ENCODE results near the gene LYZL4. TPM values are rescaled to one million over a fixed set of nuclear protein-coding genes. Genes with fewer than 3 reads are reported as not detected.

Gene LYZL4
- total and polyA plus RNA-seq, 4 donors: not detected

GRCh38 chr3:42353631-42354030 is 56.8 kb downstream of the LYZL4 start:
- TF ChIP-seq YY1 (IDR thresholded peaks at IDR 0.05) (no peak), RXRA (IDR thresholded peaks at IDR 0.05) (no peak), SP1 (IDR thresholded peaks at IDR 0.05) (no peak), FOXA1 (IDR thresholded peaks at IDR 0.05) (no peak), RAD21 (IDR thresholded peaks at IDR 0.05) (no peak), ZBTB33 (IDR thresholded peaks at IDR 0.05) (no peak), NR2F2 (IDR thresholded peaks at IDR 0.05) (no peak), GABPA (IDR thresholded peaks at IDR 0.05 in 1 of 2, conservative IDR thresholded peaks at IDR 0.05 in 1 of 2) (no peak)
- TF ChIP-seq, protein P1, sequence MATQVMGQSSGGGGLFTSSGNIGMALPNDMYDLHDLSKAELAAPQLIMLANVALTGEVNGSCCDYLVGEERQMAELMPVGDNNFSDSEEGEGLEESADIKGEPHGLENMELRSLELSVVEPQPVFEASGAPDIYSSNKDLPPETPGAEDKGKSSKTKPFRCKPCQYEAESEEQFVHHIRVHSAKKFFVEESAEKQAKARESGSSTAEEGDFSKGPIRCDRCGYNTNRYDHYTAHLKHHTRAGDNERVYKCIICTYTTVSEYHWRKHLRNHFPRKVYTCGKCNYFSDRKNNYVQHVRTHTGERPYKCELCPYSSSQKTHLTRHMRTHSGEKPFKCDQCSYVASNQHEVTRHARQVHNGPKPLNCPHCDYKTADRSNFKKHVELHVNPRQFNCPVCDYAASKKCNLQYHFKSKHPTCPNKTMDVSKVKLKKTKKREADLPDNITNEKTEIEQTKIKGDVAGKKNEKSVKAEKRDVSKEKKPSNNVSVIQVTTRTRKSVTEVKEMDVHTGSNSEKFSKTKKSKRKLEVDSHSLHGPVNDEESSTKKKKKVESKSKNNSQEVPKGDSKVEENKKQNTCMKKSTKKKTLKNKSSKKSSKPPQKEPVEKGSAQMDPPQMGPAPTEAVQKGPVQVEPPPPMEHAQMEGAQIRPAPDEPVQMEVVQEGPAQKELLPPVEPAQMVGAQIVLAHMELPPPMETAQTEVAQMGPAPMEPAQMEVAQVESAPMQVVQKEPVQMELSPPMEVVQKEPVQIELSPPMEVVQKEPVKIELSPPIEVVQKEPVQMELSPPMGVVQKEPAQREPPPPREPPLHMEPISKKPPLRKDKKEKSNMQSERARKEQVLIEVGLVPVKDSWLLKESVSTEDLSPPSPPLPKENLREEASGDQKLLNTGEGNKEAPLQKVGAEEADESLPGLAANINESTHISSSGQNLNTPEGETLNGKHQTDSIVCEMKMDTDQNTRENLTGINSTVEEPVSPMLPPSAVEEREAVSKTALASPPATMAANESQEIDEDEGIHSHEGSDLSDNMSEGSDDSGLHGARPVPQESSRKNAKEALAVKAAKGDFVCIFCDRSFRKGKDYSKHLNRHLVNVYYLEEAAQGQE (IDR thresholded peaks at IDR 0.05): no peak
- Histone ChIP-seq H3K36me3 (ENCODE audit: control insufficient read depth in 4 of 4, insufficient read depth in 3 of 4, low read depth in 1 of 4, low read length in 3 of 4) (no peaks in the 10 kb centered on the region), H3K27ac (ENCODE audit: low read depth in 1 of 2, low read length in 2 of 2) (no peak overlapping the region), H3K4me1 (ENCODE audit: control insufficient read depth in 4 of 4, insufficient read depth in 4 of 4, low read length in 3 of 4) (no peaks in the 10 kb centered on the region), H3K27me3 (ENCODE audit: control insufficient read depth in 4 of 4, insufficient read depth in 4 of 4, low read length in 3 of 4) (no peaks in the 10 kb centered on the region), H3K4me3 (ENCODE audit: low read depth in 1 of 3, low read length in 3 of 3) (no peak overlapping the region), H3K9ac (ENCODE audit: low read depth in 1 of 2, low read length in 2 of 2) (no peak overlapping the region), H3K9me3 (ENCODE audit: control insufficient read depth in 4 of 4, low read length in 3 of 4) (peaks cover 0 to 2% (median 0%) of the 10 kb centered on the region in 4 donors)
- DNase-seq (ENCODE audit: low spot score): no peak

DNA sequence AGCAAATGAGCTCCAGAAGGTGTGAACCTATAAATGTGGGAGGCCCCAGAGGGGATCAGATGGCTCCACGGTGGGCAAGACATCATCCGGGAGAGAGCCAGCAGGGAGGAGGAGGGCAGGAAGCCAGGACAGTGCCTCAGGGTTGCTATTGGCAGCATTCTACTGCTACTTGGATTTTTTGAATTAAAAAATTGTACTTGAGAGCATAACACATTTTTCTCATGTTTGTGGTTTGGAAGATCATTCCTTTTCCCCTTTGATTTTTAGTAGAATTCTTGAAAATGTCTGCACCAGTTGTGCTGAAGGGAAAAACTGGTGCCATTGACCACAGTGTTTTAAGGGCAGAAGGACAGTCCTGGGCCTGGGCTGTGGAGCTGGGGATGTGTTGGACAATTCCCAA is 59.2 kb downstream of the LYZL4 start:
- Histone ChIP-seq H3K4me1 (ENCODE audit: control insufficient read depth in 4 of 4, insufficient read depth in 4 of 4, low read length in 3 of 4) (no peaks in the 10 kb centered on the region), H3K27me3 (ENCODE audit: control insufficient read depth in 4 of 4, insufficient read depth in 4 of 4, low read length in 3 of 4) (no peaks in the 10 kb centered on the region), H3K4me3 (ENCODE audit: low read depth in 1 of 3, low read length in 3 of 3) (no peak overlapping the region), H3K9me3 (ENCODE audit: control insufficient read depth in 4 of 4, low read length in 3 of 4) (peaks cover 0 to 2% (median 0%) of the 10 kb centered on the region in 4 donors), H3K9ac (ENCODE audit: low read depth in 1 of 2, low read length in 2 of 2) (no peak overlapping the region), H3K36me3 (ENCODE audit: control insufficient read depth in 4 of 4, insufficient read depth in 3 of 4, low read depth in 1 of 4, low read length in 3 of 4) (no peaks in the 10 kb centered on the region), H3K27ac (ENCODE audit: low read depth in 1 of 2, low read length in 2 of 2) (no peak overlapping the region)
- TF ChIP-seq HNF4A (conservative IDR thresholded peaks at IDR 0.05) (no peak), JUND (IDR thresholded peaks at IDR 0.05) (no peak), GABPA (IDR thresholded peaks at IDR 0.05 in 1 of 2, conservative IDR thresholded peaks at IDR 0.05 in 1 of 2) (no peak), ATF3 (IDR thresholded peaks at IDR 0.05) (no peak), RAD21 (IDR thresholded peaks at IDR 0.05) (no peak), FOXA2 (IDR thresholded peaks at IDR 0.05) (no peak), ZBTB33 (IDR thresholded peaks at IDR 0.05) (no peak), EGR1 (IDR thresholded peaks at IDR 0.05; ENCODE audit: low read depth in 2 of 2) (no peak), HNF4G (IDR thresholded peaks at IDR 0.05) (no peak), CTCF (IDR thresholded peaks at IDR 0.05; ENCODE audit: low read depth, low read length, missing input control) (no peak), SP1 (IDR thresholded peaks at IDR 0.05) (no peak), RXRA (IDR thresholded peaks at IDR 0.05) (no peak), YY1 (IDR thresholded peaks at IDR 0.05) (no peak), TAF1 (conservative IDR thresholded peaks at IDR 0.05) (no peak), FOXA1 (IDR thresholded peaks at IDR 0.05) (no peak), NR2F2 (IDR thresholded peaks at IDR 0.05) (no peak)
- TF ChIP-seq, protein P2, sequence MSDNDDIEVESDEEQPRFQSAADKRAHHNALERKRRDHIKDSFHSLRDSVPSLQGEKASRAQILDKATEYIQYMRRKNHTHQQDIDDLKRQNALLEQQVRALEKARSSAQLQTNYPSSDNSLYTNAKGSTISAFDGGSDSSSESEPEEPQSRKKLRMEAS (IDR thresholded peaks at IDR 0.05): no peak
- TF ChIP-seq, protein P1 (IDR thresholded peaks at IDR 0.05): no peak
- no peak for DNase-seq (ENCODE audit: low spot score)
- WGBS: 77% methylated on average over 2 of the region's 2 CpGs

All from liver (tissue), 9 donors.